K562 (cell line): Measurements from ENCODE around the gene SORT1. TPM values are rescaled to one million over a fixed set of nuclear protein-coding genes. Genes with fewer than 3 reads are reported as not detected.

Experiments used
- CBX2 ChIP-seq: fragments of 200-600 bp; sonication (generic); IDR thresholded peaks from one replicate; pipeline ENCODE4 v1.6.1; 2012; ENCODE audit warnings: mild to moderate bottlenecking, low read length, inconsistent platforms; ENCODE audit not compliant: insufficient read depth, poor library complexity, severe bottlenecking
- CCAR2 ChIP-seq: fragments of 200-400 bp; formaldehyde crosslinking; IDR thresholded peaks from 2 replicates; pipeline ENCODE4 v1.6.1; 2017; ENCODE audit warnings: mild to moderate bottlenecking, low read depth, low read length
- CHAMP1 ChIP-seq: fragments of 450-650 bp; IDR thresholded peaks from 2 replicates; pipeline ENCODE4 v1.6.1; 2016; ENCODE audit warnings: mild to moderate bottlenecking
- FOXJ2 ChIP-seq: fragments of 200-800 bp; sonication (Bioruptor generic); IDR thresholded peaks from 2 replicates; pipeline ENCODE4 v1.6.1; 2016; ENCODE audit warnings: missing genetic modification characterization, missing compliant biosample characterization
- HBP1 ChIP-seq: fragments of 450-650 bp; formaldehyde crosslinking; IDR thresholded peaks from 2 replicates; pipeline ENCODE4 v1.4.0; 2022; ENCODE audit warnings: missing genetic modification characterization
- MXD1 ChIP-seq: fragments of 250-450 bp; sonication (Bioruptor Pico); IDR thresholded peaks from 2 replicates; pipeline ENCODE4 v1.8.0; 2021; ENCODE audit warnings: borderline replicate concordance, mild to moderate bottlenecking, moderate library complexity; ENCODE audit not compliant: poor library complexity, severe bottlenecking
- NFIC ChIP-seq: fragments of 450-650 bp; IDR thresholded peaks from 2 replicates; pipeline ENCODE4 v1.6.1; 2017; ENCODE audit warnings: mild to moderate bottlenecking, inconsistent platforms
- PRPF4 ChIP-seq: fragments of 200-400 bp; formaldehyde crosslinking; IDR thresholded peaks from one replicate; pipeline ENCODE4 v1.6.1; 2017; ENCODE audit warnings: low read length, low read depth, mild to moderate bottlenecking; ENCODE audit not compliant: insufficient read depth, poor library complexity, severe bottlenecking
- SREBF1 ChIP-seq: fragments of 150-350 bp; IDR thresholded peaks from 2 replicates; pipeline ENCODE4 v1.6.1; 2014; ENCODE audit warnings: antibody characterized with exemption, low read depth, low read length, borderline replicate concordance
- TAL1 ChIP-seq: fragments of 450-650 bp; IDR thresholded peaks from 2 replicates; pipeline ENCODE4 v1.6.1; 2016; ENCODE audit warnings: mild to moderate bottlenecking
- TCF15 ChIP-seq: fragments of 250-450 bp; sonication (Bioruptor Pico); IDR thresholded peaks from 2 replicates; pipeline ENCODE4 v1.8.0; 2022; ENCODE audit warnings: moderate library complexity, mild to moderate bottlenecking, inconsistent platforms
- ZBTB11 ChIP-seq, 3 experiments: fragments of 200-800 bp in 1 of 3; fragments of 250-450 bp in 1 of 3; fragments of 450-650 bp in 1 of 3; sonication (Bioruptor Pico) in 1 of 3; sonication (Bioruptor generic) in 1 of 3; formaldehyde crosslinking in 1 of 3; IDR thresholded peaks; 2 replicates each; pipeline versions ENCODE4 v1.6.1 to v1.8.0; 2016 to 2022; ENCODE audit warnings: mild to moderate bottlenecking in 2 of 3, missing genetic modification characterization in 2 of 3, missing compliant biosample characterization in 1 of 3, moderate library complexity in 1 of 3
- ZBTB2 ChIP-seq: fragments of 450-650 bp; IDR thresholded peaks from 2 replicates; pipeline ENCODE4 v1.6.1; 2016; ENCODE audit warnings: antibody characterized with exemption
- ZKSCAN1 ChIP-seq: fragments of 150-350 bp; IDR thresholded peaks from 2 replicates; pipeline ENCODE4 v1.6.1; 2016; ENCODE audit warnings: low read depth, low read length
- ZNF134 ChIP-seq: fragments of 250-450 bp; sonication (Bioruptor Pico); conservative IDR thresholded peaks from 2 replicates; pipeline ENCODE4 v1.4.0; 2020
- ZSCAN32 ChIP-seq: fragments of 450-650 bp; formaldehyde crosslinking; IDR thresholded peaks from 2 replicates; pipeline ENCODE4 v1.4.0; 2020; ENCODE audit warnings: mild to moderate bottlenecking, moderate library complexity
- polyA plus RNA-seq, 8 experiments: library from polyadenylated mRNA; depleted of rRNA in 4 of 8; stranded (reverse) in 5 of 8; unstranded in 3 of 8; fragments of >200 nt; fragmentation: Nextera tagmentation in 2 of 8; fragmentation: Illumina TruSeq in 1 of 8; extraction: Ambion mirVana in 2 of 8; extraction: Trizol in 1 of 8; gene quantifications; 2 replicates each; pipeline versions ENCODE4 v1.2.1 to v1.2.3, GENCODE V29; 2011 to 2014; ENCODE audit warnings: inconsistent platforms in 1 of 8, missing spikeins in 1 of 8
- total RNA-seq, 7 experiments: library from RNA; depleted of rRNA in 6 of 7; stranded (reverse); fragments of >200 nt in 6 of 7; fragmentation: Illumina TruSeq in 2 of 7; extraction: Trizol in 2 of 7; gene quantifications; 2 replicates each; pipeline versions ENCODE4 v1.2.1 to v1.2.3, GENCODE V29; 2011 to 2021; ENCODE audit warnings: low replicate concordance in 1 of 7

SORT1 gene
- total and polyA plus RNA-seq, 9 of the 15 experiments (the other 6 are each of a cell fraction or from before 2014, with no cell fraction given): 27.4 to 112 (median 65.0) TPM

- no peak; a peak in 1 of 6 replicates for TF ChIP-seq ZBTB11 (CRISPR knock-in tag; IDR thresholded peaks at IDR 0.05)
- no peak for TF ChIP-seq CCAR2
- TF ChIP-seq TAL1: no peak
- no peak for TF ChIP-seq SREBF1
- no peak for TF ChIP-seq PRPF4
- TF ChIP-seq FOXJ2 (tag): no peak
- TF ChIP-seq NFIC: peak; percentile 25; the same call in 1 of the 2 replicates
- TF ChIP-seq CBX2: no peak
- TF ChIP-seq TCF15: no peak
- TF ChIP-seq ZBTB2: no peak
- no peak for TF ChIP-seq ZKSCAN1
- no peak for TF ChIP-seq ZSCAN32 (CRISPR knock-in tag)
- no peak for TF ChIP-seq CHAMP1
- no peak for TF ChIP-seq MXD1
- no peak for TF ChIP-seq HBP1 (CRISPR knock-in tag)
- TF ChIP-seq ZNF134 (CRISPR knock-in tag): 0 out of 2 replicates have a peak, but pooled peaks have one; percentile 9
These were observed 98.8 kb downstream of the SORT1 start (continued) for GRCh38 chr1:109298666-109299557.
